ENCODE measurements around the gene LRRC25.

GRCh38 chr19:18392926-18393325 lies 4.5 kb downstream of the LRRC25 start:
- TF ChIP-seq CTCF (conservative IDR thresholded peaks at IDR 0.05) (no peak), EZH2 (IDR thresholded peaks at IDR 0.05; ENCODE audit: low read depth) (no peak)
